ENCODE results near the gene ARL15. TPM values are rescaled to one million over a fixed set of nuclear protein-coding genes. Genes with fewer than 3 reads are reported as not detected.

ARL15 gene
- total and polyA plus RNA-seq, 9 of the 15 experiments (the other 6 are each of a cell fraction or from before 2014, with no cell fraction given): 18.5 to 80.4 (median 57.0) TPM

DNA sequence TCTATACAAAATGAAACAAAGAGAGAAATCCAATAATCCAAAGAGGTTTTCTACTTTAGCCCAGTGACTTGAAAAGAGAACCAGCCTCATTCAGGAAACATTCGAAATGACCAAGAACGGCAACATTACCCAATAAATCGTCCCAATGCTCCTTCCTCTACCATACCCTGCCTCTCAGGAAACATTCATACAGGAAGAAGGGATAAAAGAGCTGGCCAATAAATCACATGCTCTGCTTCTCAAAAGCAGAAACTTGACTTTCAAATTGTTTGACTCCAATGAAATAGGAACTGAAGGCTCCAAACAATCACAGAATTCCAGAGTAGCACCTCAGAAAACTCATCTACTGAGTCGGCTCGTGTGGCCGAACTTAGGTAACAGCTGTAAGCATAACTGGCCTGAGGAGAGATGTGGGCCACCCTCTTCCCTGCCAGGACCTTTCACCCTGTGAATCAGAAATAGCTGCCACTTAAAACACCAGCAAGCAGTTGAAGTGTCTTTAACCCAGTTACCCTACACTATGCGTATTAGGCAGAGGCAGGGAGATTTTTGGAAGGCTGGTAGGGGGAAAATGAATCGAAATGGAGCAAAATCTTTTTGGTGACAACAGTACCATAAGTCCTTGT is 14.6 kb downstream of the ARL15 start:
- H3K9ac ChIP-seq (ENCODE audit: insufficient read depth in 1 of 2, low read depth in 2 of 2, low read length in 2 of 2): peak overlapping the region in 1 of 2 experiments; percentile 11; a peak in 1 of 4 replicates
- peaks cover 3% of the 10 kb centered on the region for H3K9me1 ChIP-seq (ENCODE audit: control insufficient read depth, insufficient read depth, low read length)
- 27% methylated on average over 8 of the region's 8 CpGs for WGBS (ENCODE audit: insufficient coverage, low coverage, missing lambda C conversion rate)
- H3K36me3 ChIP-seq (ENCODE audit: control insufficient read depth, insufficient read depth, low read length): no peaks in the 10 kb centered on the region; the same call in 2 of the 3 replicates
- peaks cover 31% of the 10 kb centered on the region for H4K20me1 ChIP-seq (replicated peaks; ENCODE audit: control insufficient read depth, insufficient read depth, low read length)
- CTCF ChIA-PET (ENCODE audit: low intra/inter-chr PET ratio): no interaction called here
- BruUV-seq (replicated peaks): no TSS peak
- H2AFZ ChIP-seq (ENCODE audit: low read depth, low read length): no peak overlapping the region
- FAIRE-seq (peak; percentile 78), DNase-seq (ENCODE audit: extremely low read depth in 1 of 4, low spot score in 3 of 4) (no peak), ATAC-seq (peak; percentile 50)
- H3K79me2 ChIP-seq (ENCODE audit: control insufficient read depth, insufficient read depth, low read length): peaks cover 98% of the 10 kb centered on the region
- H3K27me3 ChIP-seq (ENCODE audit: control insufficient read depth in 2 of 2, insufficient read depth in 2 of 2, low read length in 2 of 2): no peaks in the 10 kb centered on the region
- peak overlapping the region; percentile 46 for H3K4me2 ChIP-seq (ENCODE audit: insufficient read depth, low read length)
- peaks cover 13 to 44% of the 10 kb centered on the region in 2 experiments for H3K4me1 ChIP-seq (replicated peaks in 1 of 2; ENCODE audit: control insufficient read depth in 2 of 2, insufficient read depth in 2 of 2, low read length in 2 of 2)
- in situ Hi-C loops (cut with MboI): no loop called here
- intact Hi-C loops (cut with micrococcal nuclease): loop anchor here (2.0 kb wide), 1 partner anchor 15 kb away; the partner anchor contains the start of gene ARL15
- POLR2A ChIA-PET: interaction anchor here (0.7 to 6.9 kb wide), 4 partner anchors 11 to 29 kb away, joined by 3 to 58 read pairs (median 4); partner anchors contain the start of gene ARL15
- no peaks in the 10 kb centered on the region for H3K9me3 ChIP-seq (replicated peaks; ENCODE audit: control insufficient read depth, insufficient read depth, low read depth, low read length)
- peak overlapping the region; percentile 8; the same call in 1 of the 3 replicates for H3K27ac ChIP-seq (ENCODE audit: extremely low read depth, low read depth, low read length)
- H3K4me3 ChIP-seq: no peak overlapping the region
- TF ChIP-seq ZBTB40 (IDR thresholded peaks at IDR 0.05): 0 out of 2 replicates have a peak, but pooled peaks have one; percentile 9
- no peak for TF ChIP-seq ZBTB40 (CRISPR knock-in tag; IDR thresholded peaks at IDR 0.05)
- TF ChIP-seq JUN (IDR thresholded peaks at IDR 0.05; ENCODE audit: borderline replicate concordance, low read depth, low read length): no peak
- TF ChIP-seq JUN (CRISPR knock-in tag; IDR thresholded peaks at IDR 0.05; ENCODE audit: borderline replicate concordance): no peak
- TF ChIP-seq NR4A1 (CRISPR knock-in tag; IDR thresholded peaks at IDR 0.05): no peak
- TF ChIP-seq NR4A1 (tag; IDR thresholded peaks at IDR 0.05): 0 out of 2 replicates have a peak, but pooled peaks have one; percentile 33
- TF ChIP-seq CEBPG (CRISPR knock-in tag; IDR thresholded peaks at IDR 0.05): no peak
- TF ChIP-seq CEBPG (tag; conservative IDR thresholded peaks at IDR 0.05 in 1 of 2, IDR thresholded peaks at IDR 0.05 in 1 of 2): 0 out of 4 replicates have a peak, but pooled peaks of 1 of the 2 experiments have one; percentile 20

All from K562 (cell line).